DOHH2 (cell line): ENCODE results near the gene RTN4IP1.

ENCODE experiments used
- H3F3A ChIP-seq: fragments of 200-600 bp; sonication (generic), shearing (Covaris generic); 2 replicates; pipeline ENCODE4 v1.6.0; 2016; ENCODE audit warnings: antibody characterized with exemption, mild to moderate bottlenecking; ENCODE audit not compliant: control insufficient read depth, insufficient read depth
- H3K27ac ChIP-seq: fragments of 200-600 bp; sonication (generic); 2 replicates; pipeline ENCODE4 v1.5.1; 2014; ENCODE audit warnings: low read depth, mild to moderate bottlenecking, low read length, moderate library complexity
- H3K27me3 ChIP-seq: fragments of 200-600 bp; sonication (generic); 2 replicates; pipeline ENCODE4 v1.6.1; 2014; ENCODE audit warnings: mild to moderate bottlenecking, low read length, mixed read lengths; ENCODE audit not compliant: control insufficient read depth
- H3K36me3 ChIP-seq: fragments of 200-600 bp; sonication (generic); 2 replicates; pipeline ENCODE4 v1.6.1; 2014; ENCODE audit warnings: mild to moderate bottlenecking, low read length, moderate library complexity, mixed read lengths; ENCODE audit not compliant: control insufficient read depth
- H3K4me1 ChIP-seq: fragments of 200-600 bp; sonication (generic); 2 replicates; pipeline ENCODE4 v1.6.1; 2014; ENCODE audit warnings: mild to moderate bottlenecking, low read length, mixed read lengths; ENCODE audit not compliant: control insufficient read depth
- H3K4me2 ChIP-seq: fragments of 200-600 bp; sonication (generic); 2 replicates; pipeline ENCODE4 v1.6.0; 2014; ENCODE audit warnings: mild to moderate bottlenecking, low read length, moderate library complexity
- H3K4me3 ChIP-seq: fragments of 200-600 bp; sonication (generic); 2 replicates; pipeline ENCODE4 v1.5.1; 2014; ENCODE audit warnings: mild to moderate bottlenecking, low read length, mixed read lengths
- H3K79me2 ChIP-seq: fragments of 200-600 bp; sonication (generic); 2 replicates; pipeline ENCODE4 v1.6.1; 2014; ENCODE audit warnings: mild to moderate bottlenecking, low read length, mixed read lengths; ENCODE audit not compliant: control insufficient read depth
- H3K9me2 ChIP-seq: fragments of 200-600 bp; sonication (generic); replicated peaks from 2 replicates; pipeline ENCODE4 v1.6.1; 2014; ENCODE audit warnings: mild to moderate bottlenecking, low read length, mixed read lengths; ENCODE audit not compliant: control insufficient read depth
- H3K9me3 ChIP-seq: fragments of 200-600 bp; sonication (generic); 2 replicates; pipeline ENCODE4 v1.6.1; 2014; ENCODE audit warnings: antibody characterized with exemption, low read length, mixed read lengths; ENCODE audit not compliant: control insufficient read depth, insufficient read depth
- H4K20me1 ChIP-seq: fragments of 200-600 bp; sonication (generic); 2 replicates; pipeline ENCODE4 v1.6.0; 2014; ENCODE audit warnings: low read depth, mild to moderate bottlenecking, antibody characterized with exemption, low read length, moderate library complexity; ENCODE audit not compliant: control insufficient read depth, insufficient read depth
- CTCF ChIP-seq: fragments of 200-600 bp; sonication (generic); IDR thresholded peaks from one replicate; pipeline ENCODE4 v1.5.1; 2014; ENCODE audit warnings: antibody characterized with exemption, mild to moderate bottlenecking, low read depth, low read length; ENCODE audit not compliant: poor library complexity, severe bottlenecking
- EZH2phosphoT487 ChIP-seq: fragments of 200-600 bp; sonication (generic); IDR thresholded peaks from 2 replicates; pipeline ENCODE4 v1.6.1; 2017; ENCODE audit warnings: borderline replicate concordance, mild to moderate bottlenecking, antibody characterized with exemption, low read length, moderate library complexity, mixed read lengths

Gene RTN4IP1

GRCh38 chr6:106574741-106575458, 54.4 kb downstream of the RTN4IP1 start:
- Histone ChIP-seq H3K27me3 (no peaks in the 10 kb centered on the region), H3K9me3 (no peaks in the 10 kb centered on the region), H3K4me2 (no peak overlapping the region), H3K4me3 (no peak overlapping the region), H3K27ac (no peak overlapping the region), H3K36me3 (peaks cover 22% of the 10 kb centered on the region), H3K79me2 (no peaks in the 10 kb centered on the region), H4K20me1 (no peaks in the 10 kb centered on the region), H3F3A (peaks cover 5% of the 10 kb centered on the region; the same call in 1 of the 2 replicates), H3K4me1 (no peaks in the 10 kb centered on the region), H3K9me2 (no peaks in the 10 kb centered on the region)
- no peak for TF ChIP-seq CTCF
- TF ChIP-seq EZH2phosphoT487: no peak

- no peak for TF ChIP-seq EZH2phosphoT487
- TF ChIP-seq CTCF: no peak
- Histone ChIP-seq H3K27ac (no peak overlapping the region), H3F3A (peaks cover 5% of the 10 kb centered on the region; the same call in 1 of the 2 replicates), H3K4me2 (no peak overlapping the region), H3K4me1 (no peaks in the 10 kb centered on the region), H3K9me2 (no peaks in the 10 kb centered on the region), H3K9me3 (no peaks in the 10 kb centered on the region), H3K79me2 (no peaks in the 10 kb centered on the region), H3K27me3 (no peaks in the 10 kb centered on the region), H3K36me3 (peaks cover 39% of the 10 kb centered on the region), H3K4me3 (no peak overlapping the region), H4K20me1 (no peaks in the 10 kb centered on the region)
Observed at GRCh38 chr6:106572875-106573585, 56.3 kb downstream of the RTN4IP1 start.

- no peaks in the 10 kb centered on the region for H3K9me3 ChIP-seq
- H3K4me3 ChIP-seq: no peak overlapping the region
- peaks cover 5% of the 10 kb centered on the region; the same call in 1 of the 2 replicates for H3F3A ChIP-seq
- no peaks in the 10 kb centered on the region for H3K27me3 ChIP-seq
- H3K27ac ChIP-seq: no peak overlapping the region
- H3K36me3 ChIP-seq: peaks cover 45% of the 10 kb centered on the region
- no peaks in the 10 kb centered on the region for H3K79me2 ChIP-seq
- no peaks in the 10 kb centered on the region for H3K4me1 ChIP-seq
- no peak overlapping the region for H3K4me2 ChIP-seq
- H4K20me1 ChIP-seq: no peaks in the 10 kb centered on the region
- H3K9me2 ChIP-seq: no peaks in the 10 kb centered on the region
- no peak for TF ChIP-seq CTCF
- no peak for TF ChIP-seq EZH2phosphoT487
Observed at GRCh38 chr6:106572436-106572835, 56.9 kb downstream of the RTN4IP1 start.
